GM12878 (cell line): ENCODE measurements around the gene RPL5. TPM values are rescaled to one million over a fixed set of nuclear protein-coding genes. Genes with fewer than 3 reads are reported as not detected.

Source experiments
- ATAC-seq: fragments of 200-7000 bp; cut with Tn5 transposase; 3 replicates; pipeline ENCODE4 v1.9.1; 2020; ENCODE audit warnings: mild to moderate bottlenecking, moderate library complexity
- BruUV-seq: library from RNA; stranded (reverse); fragments of 400-500 nt; replicated peaks from 2 replicates; lab custom pipeline; 2021; lab: Mats Ljungman, UMichigan
- CTCF ChIA-PET: fragments of 300-600 bp; sonication (Branson Sonifier 250); formaldehyde crosslinking; extraction: SDS; loops from one replicate; lab custom pipeline; 2021; ENCODE audit warnings: inconsistent platforms; lab: Yijun Ruan, JAX
- POLR2A ChIA-PET: fragments of 350-600 bp; formaldehyde crosslinking; extraction: SDS; loops from one replicate; lab custom pipeline; 2021; ENCODE audit warnings: inconsistent platforms; lab: Charles Lee
- RAD21 ChIA-PET: fragments of 300-600 bp; sonication (Branson Sonifier 250); formaldehyde crosslinking; loops from one replicate; lab custom pipeline; 2023; ENCODE audit warnings: antibody characterized with exemption; ENCODE audit not compliant: unreplicated experiment; lab: Charles Lee
- SMC1A ChIA-PET: fragments of 300-600 bp; sonication (Branson Sonifier 250); formaldehyde crosslinking; loops from one replicate; lab custom pipeline; 2023; ENCODE audit not compliant: unreplicated experiment, uncharacterized antibody; lab: Charles Lee
- DNase-seq: peaks from one replicate; pipeline ENCODE4 v3.0.0-alpha.2; 2011; ENCODE audit warnings: low read depth, low spot score
- FAIRE-seq: peaks from 3 replicates; lab custom pipeline; 2011; peaks lifted over from hg19 to GRCh38; lab: Jason Lieb, UNC
- H2AFZ ChIP-seq: 2 replicates; pipeline ENCODE4 v1.6.0; 2011; ENCODE audit warnings: low read depth, low read length, control low read depth; ENCODE audit not compliant: control insufficient read depth
- H3K27ac ChIP-seq: 2 replicates; pipeline ENCODE4 v1.5.1; 2011; ENCODE audit warnings: control low read depth; ENCODE audit not compliant: control insufficient read depth, insufficient read depth
- H3K27me3 ChIP-seq, 2 experiments: replicated peaks in 1 of 2; 2 replicates each; pipeline versions ENCODE4 v1.6.0 to v1.6.1; 2011; ENCODE audit warnings: low read length in 1 of 2; ENCODE audit not compliant: control insufficient read depth in 2 of 2, insufficient read depth in 2 of 2
- H3K36me3 ChIP-seq, 2 experiments: 2 replicates each; pipeline ENCODE4 v1.5.1; 2011; ENCODE audit warnings: low read length in 1 of 2; ENCODE audit not compliant: control insufficient read depth in 2 of 2, insufficient read depth in 2 of 2
- H3K4me1 ChIP-seq: 2 replicates; pipeline ENCODE4 v1.6.1; 2011; ENCODE audit warnings: mild to moderate bottlenecking, low read length, moderate library complexity, mixed read lengths; ENCODE audit not compliant: control insufficient read depth, insufficient read depth
- H3K4me2 ChIP-seq: 2 replicates; pipeline ENCODE4 v1.6.0; 2011; ENCODE audit warnings: control low read depth; ENCODE audit not compliant: control insufficient read depth, insufficient read depth
- H3K4me3 ChIP-seq: fragments of 200-600 bp; sonication (generic); 2 replicates; pipeline ENCODE4 v1.5.1; 2016
- H3K79me2 ChIP-seq: 2 replicates; pipeline ENCODE4 v1.6.0; 2011; ENCODE audit warnings: low read length; ENCODE audit not compliant: control insufficient read depth, insufficient read depth
- H3K9ac ChIP-seq: 2 replicates; pipeline ENCODE4 v1.8.0; 2011; ENCODE audit warnings: low read length, control low read depth, mixed read lengths; ENCODE audit not compliant: control insufficient read depth, insufficient read depth
- H3K9me3 ChIP-seq: replicated peaks from 3 replicates; pipeline ENCODE4 v1.5.1; 2011; ENCODE audit warnings: mild to moderate bottlenecking, low read length; ENCODE audit not compliant: control insufficient read depth, insufficient read depth
- H4K20me1 ChIP-seq: 2 replicates; pipeline ENCODE4 v1.6.0; 2011; ENCODE audit not compliant: control insufficient read depth, insufficient read depth
- ETV6 ChIP-seq, 2 experiments: fragments of 450-650 bp in 1 of 2; IDR thresholded peaks in 1 of 2; conservative IDR thresholded peaks in 1 of 2; 2 replicates each; pipeline ENCODE4 v1.6.1; 2014; ENCODE audit warnings: antibody characterized with exemption in 1 of 2, borderline replicate concordance in 1 of 2, low read depth in 1 of 2, mild to moderate bottlenecking in 1 of 2, moderate library complexity in 1 of 2
- POLR2A ChIP-seq: IDR thresholded peaks from 2 replicates; pipeline ENCODE4 v1.6.1; 2011; ENCODE audit warnings: low read depth, mild to moderate bottlenecking, low read length
- POLR2AphosphoS5 ChIP-seq: IDR thresholded peaks from 2 replicates; pipeline ENCODE4 v1.6.1; 2011; ENCODE audit warnings: mild to moderate bottlenecking, low read length, inconsistent platforms
- RBBP5 ChIP-seq: fragments of 200-600 bp; sonication (generic); conservative IDR thresholded peaks from 2 replicates; pipeline ENCODE4 v1.6.1; 2016
- WRNIP1 ChIP-seq: IDR thresholded peaks from 2 replicates; pipeline ENCODE4 v1.6.1; 2011; ENCODE audit warnings: low read depth, low read length, improper control_type of control experiment, borderline replicate concordance
- ZBTB4 ChIP-seq: fragments of 450-650 bp; formaldehyde crosslinking; IDR thresholded peaks from 2 replicates; pipeline ENCODE4 v1.4.0; 2022; ENCODE audit warnings: mild to moderate bottlenecking, moderate library complexity
- WGBS: methylation state at CpG from one replicate; pipeline ENCODE4 v1.1.6; 2016; ENCODE audit warnings: low lambda C conversion rate; ENCODE audit not compliant: insufficient replicate concordance, insufficient coverage; ENCODE audit errors: missing lambda C conversion rate; 5-methylcytosine and 5-hydroxymethylcytosine counted together
- in situ Hi-C: fragments of 300-500 bp; cut with MboI; formaldehyde crosslinking; loops from 9 replicates; pipeline ENCODE4 v1.14.3; 2018; ENCODE audit warnings: mixed read lengths
- intact Hi-C: fragments of 100-400 bp; cut with micrococcal nuclease; formaldehyde crosslinking; loops from one replicate; pipeline ENCODE4 v1.14.2; 2022; ENCODE audit not compliant: unreplicated experiment
- polyA plus RNA-seq, 11 experiments: library from polyadenylated mRNA; depleted of rRNA in 4 of 11; unstranded in 6 of 11; stranded (reverse) in 5 of 11; fragments of >200 nt; fragmentation: Nextera tagmentation in 4 of 11; fragmentation: Illumina TruSeq in 1 of 11; extraction: Ambion mirVana in 4 of 11; extraction: Trizol in 1 of 11; gene quantifications; 1 replicate in 1 of 11; 2 replicates in 10 of 11; pipeline versions ENCODE4 v1.2.1 to v1.2.3, GENCODE V29; 2011 to 2016; ENCODE audit warnings: inconsistent platforms in 2 of 11, missing spikeins in 2 of 11, low read depth in 1 of 11
- total RNA-seq, 4 experiments: library from RNA; depleted of rRNA in 3 of 4; stranded (reverse); fragments of >200 nt in 3 of 4; fragmentation: Illumina TruSeq in 1 of 4; extraction: Trizol in 1 of 4; gene quantifications; 2 replicates each; pipeline versions ENCODE4 v1.2.1 to v1.2.3, GENCODE V29; 2013 to 2021

Gene RPL5
- total and polyA plus RNA-seq, 10 of the 15 experiments (the other 5 are each of a cell fraction or from before 2014, with no cell fraction given), result 1,685 to 6,047 (median 2,601) TPM

- ChIA-PET CTCF (interaction anchor here (0.7 to 2.5 kb wide), 18 partner anchors 9 to 522 kb away, joined by 3 to 14 read pairs (median 4); partner anchors contain the start of gene DIPK1A), POLR2A (interaction anchor here (0.6 to 1.5 kb wide), 6 partner anchors 8 to 151 kb away, joined by 3 to 6 read pairs (median 4); no protein-coding TSS in a partner anchor), RAD21 (interaction anchor here (0.8 to 1.9 kb wide), 5 partner anchors 123 to 230 kb away, joined by 3 to 7 read pairs (median 5); partner anchors contain the start of gene DIPK1A), SMC1A (interaction anchor here (1.0 to 1.6 kb wide), 4 partner anchors 124 to 181 kb away, joined by 3 to 4 read pairs (median 4); no protein-coding TSS in a partner anchor)
- H3K4me1 ChIP-seq, result no peaks in the 10 kb centered on the region
- peak; percentile 96; the same call in 1 of the 2 replicates for TF ChIP-seq WRNIP1
- peak in 1 of 2 experiments; percentile 5; a peak in 1 of 4 replicates for TF ChIP-seq ETV6 (conservative IDR thresholded peaks at IDR 0.05 in 1 of 2, IDR thresholded peaks at IDR 0.05 in 1 of 2; ENCODE audit: borderline replicate concordance in 1 of 2, low read depth in 1 of 2)
- TF ChIP-seq RBBP5, result no peak
- no peak overlapping the region for H2AFZ ChIP-seq
- peak overlapping the region; percentile 95 for H3K27ac ChIP-seq
- peak overlapping the region; percentile 85 for H3K4me2 ChIP-seq
- H3K79me2 ChIP-seq, result peaks cover 58% of the 10 kb centered on the region
- no peak for DNase-seq
- in situ Hi-C loops, result no loop called here
- ATAC-seq, result peak; percentile 1; the same call in 1 of the 3 replicates
- WGBS, result 1% methylated on average over 19 of the region's 19 CpGs
- H3K9ac ChIP-seq, result peak overlapping the region; percentile 94
- no peaks in the 10 kb centered on the region for H3K27me3 ChIP-seq
- no peaks in the 10 kb centered on the region; the same call in 1 of the 2 replicates for H4K20me1 ChIP-seq
- H3K4me3 ChIP-seq, result peak overlapping the region; percentile 97
- intact Hi-C loops, result loop anchor here (2.0 to 10.0 kb wide), 4 partner anchors 20 to 535 kb away; partner anchors contain the start of genes DR1, GLMN and RPAP2
- peaks cover 3 to 23% of the 10 kb centered on the region in 2 experiments; a peak in 3 of 4 replicates for H3K36me3 ChIP-seq
- no peak for FAIRE-seq
- BruUV-seq, result no TSS peak
- no peaks in the 10 kb centered on the region for H3K9me3 ChIP-seq
These were observed 786 bp downstream of the RPL5 start for GRCh38 chr1:92832537-92833114.

DNA sequence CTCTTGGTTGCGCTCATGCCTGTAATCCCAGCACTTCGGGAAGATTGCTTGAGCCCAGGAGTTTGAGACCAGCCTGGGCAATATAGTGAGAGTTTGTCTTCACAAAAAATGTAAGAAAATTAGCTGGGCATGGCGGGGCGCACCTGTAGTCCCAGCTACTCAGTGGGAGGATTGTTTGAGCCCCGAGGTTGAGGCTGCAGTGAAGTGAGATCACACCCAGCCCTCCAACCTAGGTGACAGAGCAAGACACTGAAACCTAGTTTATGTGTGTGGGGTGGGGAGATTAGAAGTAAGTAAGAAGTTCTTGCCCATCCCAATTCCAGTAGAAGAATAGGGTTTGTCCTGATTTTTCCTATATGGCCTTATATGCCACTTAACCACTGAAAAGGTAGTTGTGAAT, 2.0 kb downstream of the RPL5 start:
- ChIA-PET RAD21 (no interaction called here), POLR2A (interaction anchor here (0.6 kb wide), 1 partner anchor 11 kb away, joined by 4 read pairs; no protein-coding TSS in a partner anchor)
- no peak for FAIRE-seq
- 0 out of 2 replicates have a peak, but pooled peaks have one; percentile 45 for TF ChIP-seq POLR2AphosphoS5
- TF ChIP-seq ZBTB4, result no peak
- TF ChIP-seq POLR2A, result 0 out of 2 replicates have a peak, but pooled peaks have one; percentile 22

More for the DNA sequence above, 2.0 kb downstream of the RPL5 start:
- 0% methylated on average over 5 of the region's 5 CpGs for WGBS
- H2AFZ ChIP-seq, result no peak overlapping the region
- peaks cover 70% of the 10 kb centered on the region for H3K79me2 ChIP-seq
- H3K27me3 ChIP-seq, result no peaks in the 10 kb centered on the region
- CTCF ChIA-PET, result no interaction called here
- no peak for DNase-seq
- SMC1A ChIA-PET, result interaction anchor here (0.8 kb wide), 1 partner anchor 25 kb away, joined by 3 read pairs; no protein-coding TSS in a partner anchor
- 0 out of 2 replicates have a peak overlapping the region, but pooled peaks have one; percentile 13 for H3K27ac ChIP-seq
- peak overlapping the region; percentile 85 for H3K4me2 ChIP-seq
- ATAC-seq, result peak; percentile 14
- in situ Hi-C loops (no loop called here), intact Hi-C loops (loop anchor here (2.0 to 10.0 kb wide), 4 partner anchors 19 to 537 kb away; partner anchors contain the start of genes DR1, GLMN and RPAP2)
- peaks cover 5 to 30% of the 10 kb centered on the region in 2 experiments for H3K36me3 ChIP-seq
- BruUV-seq, result no TSS peak
- H3K4me3 ChIP-seq, result peak overlapping the region; percentile 97
- no peaks in the 10 kb centered on the region for H3K9me3 ChIP-seq
- H4K20me1 ChIP-seq, result no peaks in the 10 kb centered on the region; the same call in none of the 2 replicates
- H3K9ac ChIP-seq, result peak overlapping the region; percentile 94
- H3K4me1 ChIP-seq, result no peaks in the 10 kb centered on the region
